HG03565 (cell line): ENCODE data around the gene RPL14.

Experiments used
- ATAC-seq: cut with Tn5 transposase; IDR thresholded peaks from one replicate; pipeline ENCODE4 v1.9.1; 2021; ENCODE audit warnings: mild to moderate bottlenecking, moderate library complexity; ENCODE audit not compliant: unreplicated experiment

RPL14 gene

DNA sequence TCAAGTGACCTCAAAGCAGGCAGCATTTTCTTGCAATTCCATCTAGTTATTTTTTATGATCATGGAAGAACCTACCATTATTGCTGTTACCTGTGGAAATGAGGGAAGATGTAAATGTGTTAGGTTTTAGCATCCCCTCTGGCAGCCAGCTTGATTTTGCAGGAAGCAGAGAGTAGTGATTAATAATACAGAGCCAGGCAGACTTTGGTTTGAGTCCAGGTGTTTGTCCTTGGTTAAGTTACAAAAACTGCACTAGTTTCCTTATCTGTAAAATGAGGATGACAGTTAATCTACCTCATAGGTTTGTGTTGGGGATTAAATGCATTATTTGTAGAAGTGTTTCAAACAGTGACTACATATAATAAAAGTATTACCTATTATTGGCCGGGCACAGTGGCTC lies 60.9 kb downstream of the RPL14 start:
- ATAC-seq = no peak
